HG03558 (cell line): Measurements from ENCODE around the gene MUC5B.
"Not testable (repeated sequence)": the region's sequence is repeated elsewhere in the genome, so short reads cannot be mapped to it uniquely, and the experiment has no call there.

ENCODE experiments used
- ATAC-seq: cut with Tn5 transposase; IDR thresholded peaks from one replicate; pipeline ENCODE4 v1.9.1; 2021; ENCODE audit warnings: moderate number of reproducible peaks; ENCODE audit not compliant: unreplicated experiment; ENCODE audit errors: extremely low read depth

MUC5B gene

DNA sequence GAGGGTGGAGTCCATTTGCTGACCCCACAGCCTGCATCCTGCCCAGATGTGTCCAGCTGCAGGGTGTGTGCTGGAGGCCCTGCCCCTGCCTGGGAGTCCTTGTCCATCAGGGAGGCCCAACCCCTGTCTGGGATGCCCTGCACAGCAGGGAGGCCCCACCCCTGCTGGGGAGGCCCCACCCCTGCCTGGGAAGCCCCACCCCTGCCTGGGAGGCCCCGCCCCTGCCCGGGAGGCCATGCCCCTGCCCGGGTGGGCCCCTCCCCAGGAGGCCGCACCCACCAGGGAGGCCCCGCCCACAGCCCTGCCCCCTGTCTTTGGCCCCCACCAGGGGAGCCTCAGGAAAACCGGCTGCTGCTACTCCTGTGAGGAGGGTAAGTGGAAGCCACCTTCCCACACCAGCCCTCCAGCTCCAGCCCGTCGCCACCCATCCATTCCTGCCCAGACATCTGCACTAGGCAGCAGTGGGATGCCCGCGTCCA is 37.2 kb downstream of the MUC5B start:
- no peak for ATAC-seq

DNA sequence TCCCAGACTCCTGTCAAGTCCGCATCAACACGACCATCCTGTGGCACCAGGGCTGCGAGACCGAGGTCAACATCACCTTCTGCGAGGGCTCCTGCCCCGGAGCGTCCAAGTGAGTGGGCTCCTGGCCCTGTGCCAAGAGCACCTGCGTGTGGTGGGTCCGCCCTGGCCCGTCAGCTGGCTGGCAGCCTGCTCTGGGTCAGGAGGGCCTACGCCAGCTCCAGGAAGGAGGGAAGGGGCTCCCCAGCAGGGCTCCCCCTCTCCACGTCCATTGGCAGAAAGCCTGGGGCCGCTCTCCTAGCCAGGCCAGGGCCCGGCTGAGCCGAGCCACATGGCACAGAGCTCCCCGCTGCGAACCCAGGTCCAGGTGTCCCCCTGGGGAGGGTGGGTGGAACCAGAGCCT is 37.8 kb downstream of the MUC5B start:
- no peak for ATAC-seq

DNA sequence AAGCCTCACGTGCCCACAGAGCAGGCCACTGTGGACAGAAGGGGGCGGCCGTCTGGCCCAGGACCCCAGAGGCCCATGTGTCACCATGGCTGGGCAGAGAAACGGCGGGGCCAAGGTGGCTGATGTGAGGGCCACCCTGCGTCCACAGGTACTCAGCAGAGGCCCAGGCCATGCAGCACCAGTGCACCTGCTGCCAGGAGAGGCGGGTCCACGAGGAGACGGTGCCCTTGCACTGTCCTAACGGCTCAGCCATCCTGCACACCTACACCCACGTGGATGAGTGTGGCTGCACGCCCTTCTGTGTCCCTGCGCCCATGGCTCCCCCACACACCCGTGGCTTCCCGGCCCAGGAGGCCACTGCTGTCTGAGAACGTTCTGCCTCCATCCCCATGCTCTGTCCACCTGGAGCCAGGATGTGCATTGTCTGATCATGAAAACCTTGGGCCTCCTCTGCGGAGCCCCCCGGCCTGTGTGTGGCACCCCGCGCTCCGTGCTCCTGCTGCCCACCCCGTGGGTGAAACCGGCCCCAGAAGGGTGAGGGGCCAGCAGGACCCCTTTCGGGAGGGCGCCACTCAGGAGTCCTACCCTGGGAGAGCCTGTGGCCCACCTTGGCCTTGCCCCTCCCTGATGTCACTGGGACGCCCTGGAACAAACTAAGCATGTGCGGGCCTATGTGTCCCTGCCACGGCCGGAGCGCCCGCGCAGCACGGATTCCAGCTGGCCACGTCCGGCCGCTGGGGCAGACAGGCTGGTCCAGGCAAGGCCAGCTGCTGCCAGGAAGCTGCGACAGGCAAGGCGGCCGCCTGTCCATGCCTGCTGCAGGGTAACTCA is 38.6 kb downstream of the MUC5B start:
- no peak for ATAC-seq

DNA sequence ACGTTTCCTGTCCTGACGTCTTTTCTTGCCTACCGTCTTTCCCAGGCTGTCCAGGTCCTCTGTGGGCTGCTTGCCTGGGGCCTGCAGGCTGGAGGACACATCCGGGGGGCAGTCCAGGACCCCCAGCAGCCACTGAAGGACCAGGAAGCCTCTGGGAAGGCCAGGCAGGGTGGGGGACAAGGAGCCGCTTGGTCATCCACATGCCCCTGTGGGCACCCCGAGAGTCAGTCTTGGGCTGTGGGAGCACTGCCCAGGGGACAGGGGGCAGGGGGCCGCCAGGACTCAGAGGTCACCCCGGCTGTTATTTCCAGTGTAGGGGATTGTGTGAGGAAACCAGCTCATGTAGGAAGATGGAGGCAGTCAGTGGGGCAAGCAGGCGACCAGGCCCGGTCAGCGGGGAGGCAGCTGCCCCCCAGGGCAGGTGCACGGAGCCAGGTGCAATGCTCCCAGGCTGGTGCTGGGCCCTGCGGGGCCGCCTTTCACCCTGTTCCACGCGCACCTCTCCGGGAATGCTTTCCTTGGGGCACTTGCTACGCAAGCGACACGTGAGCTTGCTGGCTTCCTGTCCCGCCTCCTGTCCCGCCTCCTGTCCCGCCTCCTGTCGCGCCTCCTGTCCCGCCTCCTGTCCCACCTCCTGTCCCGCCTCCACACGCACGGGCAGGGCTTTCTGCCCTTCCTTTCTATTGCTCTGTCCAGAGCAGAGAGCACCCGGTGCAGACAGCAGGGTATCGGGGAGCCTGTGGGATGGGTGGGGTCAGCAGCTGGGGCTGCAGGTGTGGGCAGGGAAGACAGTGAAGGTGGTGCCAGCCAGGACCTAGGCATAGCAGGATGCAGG is 39.5 kb downstream of the MUC5B start:
- ATAC-seq: no peak

DNA sequence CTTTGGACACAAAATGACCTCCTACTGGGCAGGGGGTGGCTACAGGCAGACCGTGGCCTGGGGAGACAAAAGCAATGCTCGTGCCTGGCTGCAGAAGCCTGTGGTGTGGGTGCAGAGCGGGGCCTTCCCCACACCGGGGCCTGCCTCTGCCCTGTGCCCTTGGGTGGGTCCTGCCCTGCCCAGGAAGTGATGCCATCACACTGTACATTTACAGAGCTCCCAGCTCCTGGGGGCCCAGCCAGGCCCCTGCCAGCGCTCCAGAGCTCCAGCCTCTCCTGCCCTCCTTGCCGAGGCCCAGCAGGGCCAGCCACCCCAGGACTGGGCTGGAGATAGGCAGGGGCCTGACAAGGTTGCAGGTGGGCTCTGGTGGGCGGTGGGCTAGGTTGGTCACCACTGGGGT is 40.1 kb downstream of the MUC5B start:
- ATAC-seq: no peak

DNA sequence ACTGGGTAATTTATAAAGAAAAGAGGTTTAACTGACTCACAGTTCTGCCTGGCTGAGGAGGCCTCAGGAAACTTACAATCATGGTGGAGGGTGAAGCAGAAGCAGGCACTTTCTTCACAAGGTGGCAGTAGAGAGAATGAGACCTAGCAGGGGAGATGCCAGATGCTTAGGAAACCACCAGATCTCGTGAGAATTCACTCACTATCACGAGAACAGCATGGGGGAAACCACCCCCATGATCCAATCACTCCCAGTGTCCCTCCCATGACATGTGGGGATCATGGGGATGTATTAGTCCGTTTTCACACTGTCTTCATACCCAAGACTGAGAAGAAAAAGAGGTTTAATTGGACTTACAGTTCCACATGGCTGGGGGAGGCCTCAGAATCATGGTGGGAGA is 41.6 kb downstream of the MUC5B start:
- not testable (repeated sequence) for ATAC-seq

DNA sequence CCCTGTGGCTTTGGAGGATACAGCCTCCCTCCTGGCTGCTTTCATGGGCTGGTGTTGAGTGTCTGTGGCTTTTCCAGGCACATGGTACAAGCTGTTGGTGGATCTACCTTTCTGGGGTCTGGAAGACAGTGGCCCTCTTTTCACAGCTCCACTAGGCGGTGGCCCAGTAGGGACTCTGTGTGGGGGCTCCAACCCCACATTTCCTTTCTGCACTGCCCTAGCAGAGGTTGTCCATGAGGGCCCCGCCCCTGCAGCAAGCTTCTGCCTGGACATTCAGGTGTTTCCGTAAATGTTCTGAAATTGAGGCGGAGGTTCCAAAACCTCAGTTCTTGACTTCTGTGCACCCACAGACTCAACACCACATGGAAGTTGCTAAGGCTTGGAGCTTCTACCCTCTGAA is 42.6 kb downstream of the MUC5B start:
- ATAC-seq: not testable (repeated sequence)

DNA sequence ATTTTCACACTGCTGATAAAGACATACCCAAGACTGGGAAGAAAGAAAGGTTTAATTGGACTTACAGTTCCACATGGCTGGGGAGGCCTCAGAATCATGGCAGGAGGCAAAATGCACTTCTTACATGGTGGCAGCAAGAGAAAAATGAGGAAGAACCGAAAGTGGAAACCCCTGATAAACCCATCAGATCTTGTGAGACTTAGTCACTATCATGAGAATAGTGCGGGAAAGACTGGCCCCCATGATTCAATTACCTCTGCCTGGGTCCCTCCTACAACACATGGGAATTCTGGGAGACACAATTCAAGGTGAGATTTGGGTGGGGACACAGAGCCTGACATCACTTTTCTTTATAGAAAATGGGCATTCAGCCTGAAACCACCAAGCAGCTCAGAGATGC is 44.1 kb downstream of the MUC5B start:
- ATAC-seq: not testable (repeated sequence)

DNA sequence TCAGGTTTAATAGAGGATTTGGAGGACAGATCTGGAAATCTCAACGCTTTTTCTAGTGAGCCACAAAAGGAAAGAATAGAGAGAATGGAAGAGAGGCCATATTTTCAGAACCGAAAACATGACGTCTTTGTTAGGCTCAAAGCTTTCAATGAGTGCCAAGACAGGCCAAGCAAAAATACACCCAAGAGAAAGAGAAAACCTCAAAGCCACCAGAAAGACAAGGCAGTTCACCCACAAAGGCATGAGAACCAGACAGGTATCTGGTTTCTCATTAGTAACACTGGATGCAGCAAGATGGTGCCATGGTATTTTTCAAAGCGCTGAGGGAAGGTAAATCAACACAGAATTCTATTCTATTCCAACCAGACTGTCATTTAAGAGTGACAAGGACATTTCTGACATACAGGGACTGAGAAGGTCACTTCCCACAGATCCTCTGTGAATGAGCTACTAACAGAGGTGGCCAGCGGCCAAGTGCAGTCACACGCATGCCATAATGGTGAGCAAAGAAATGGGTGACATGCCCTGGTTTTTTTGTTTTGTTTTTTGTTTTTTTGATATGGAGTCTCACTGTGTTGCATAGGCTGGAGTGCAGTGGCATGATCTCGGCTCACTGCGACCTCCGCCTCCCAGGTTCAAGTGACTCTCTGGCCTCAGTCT is 44.7 kb downstream of the MUC5B start:
- ATAC-seq: no peak

DNA sequence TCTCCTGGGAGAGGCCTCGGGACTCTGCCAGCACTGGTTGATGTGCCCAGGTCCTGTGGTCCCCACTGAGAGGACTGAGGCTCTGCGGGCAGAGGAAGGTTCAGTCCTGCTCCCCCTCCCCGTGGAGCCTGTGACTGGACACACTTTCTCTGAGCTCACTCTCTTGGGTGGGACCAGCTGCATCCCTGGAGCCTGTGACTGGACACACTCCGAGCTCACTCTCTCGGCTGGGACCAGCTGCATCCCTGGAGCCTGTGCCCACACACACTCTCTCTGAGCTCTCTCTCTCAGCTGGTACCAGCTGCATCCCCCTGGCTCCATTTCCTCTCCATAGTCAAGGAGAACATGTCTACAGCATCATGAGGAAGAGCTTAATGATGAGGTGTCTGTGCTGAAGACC is 47.1 kb downstream of the MUC5B start:
- ATAC-seq: no peak

DNA sequence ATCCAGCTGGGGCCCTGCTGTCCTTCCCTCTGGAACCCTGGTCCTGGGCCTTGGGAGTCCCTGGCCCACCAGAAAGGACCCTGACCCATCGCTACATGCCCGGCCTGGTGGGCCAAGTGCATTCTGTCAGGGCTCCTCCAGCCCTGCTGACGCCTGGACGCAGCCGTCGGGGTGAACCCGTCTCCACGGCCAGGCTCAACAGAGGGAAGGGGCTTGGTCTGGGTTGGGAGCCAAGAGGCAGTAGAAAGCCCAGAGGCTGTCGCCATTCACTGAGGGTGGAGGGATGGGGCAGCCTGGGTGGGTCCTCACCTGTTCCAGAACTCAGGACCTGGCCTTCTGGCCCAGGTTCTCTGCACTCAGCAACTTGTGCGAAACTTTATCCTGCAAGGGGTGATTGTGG is 47.6 kb downstream of the MUC5B start:
- no peak for ATAC-seq

DNA sequence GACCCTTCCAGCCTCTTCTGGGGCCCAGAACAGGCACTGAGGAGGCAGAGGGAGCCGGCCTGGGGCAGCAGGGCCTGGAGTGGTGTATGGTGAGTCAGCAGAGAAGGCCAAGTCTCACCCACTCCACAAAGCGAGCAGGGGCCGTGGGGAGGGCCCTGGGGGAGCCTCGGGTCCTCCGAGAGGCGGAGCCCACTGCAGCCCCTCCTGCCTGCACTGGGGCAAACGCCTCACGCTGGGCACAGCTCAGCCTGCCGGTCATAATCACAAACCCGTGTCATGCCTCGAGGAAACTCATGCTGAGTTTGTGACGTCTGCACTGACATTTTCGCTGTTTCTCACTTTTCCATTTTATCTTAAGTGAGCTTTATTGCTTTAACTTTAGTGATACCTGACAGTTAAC is 48.1 kb downstream of the MUC5B start:
- no peak for ATAC-seq

DNA sequence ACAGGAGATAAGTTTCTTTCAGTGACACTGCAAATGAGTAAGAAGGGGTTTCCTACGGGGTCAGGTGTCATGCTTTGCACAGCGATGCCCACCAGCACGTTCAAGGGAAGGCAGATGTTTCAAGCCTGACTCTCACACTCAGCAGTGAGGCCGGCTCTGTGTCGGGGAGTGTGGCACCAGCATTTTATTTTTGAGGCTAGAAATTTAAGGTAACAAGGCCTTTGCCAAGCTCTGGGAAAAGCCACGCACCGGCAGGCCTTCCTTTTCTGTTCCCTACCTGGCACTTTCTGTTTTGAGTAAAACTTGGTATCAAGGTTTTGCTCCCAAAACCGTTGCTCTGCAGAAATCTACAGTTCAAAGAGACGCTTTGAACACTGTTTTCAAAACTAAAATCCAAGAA is 48.5 kb downstream of the MUC5B start:
- ATAC-seq: no peak

DNA sequence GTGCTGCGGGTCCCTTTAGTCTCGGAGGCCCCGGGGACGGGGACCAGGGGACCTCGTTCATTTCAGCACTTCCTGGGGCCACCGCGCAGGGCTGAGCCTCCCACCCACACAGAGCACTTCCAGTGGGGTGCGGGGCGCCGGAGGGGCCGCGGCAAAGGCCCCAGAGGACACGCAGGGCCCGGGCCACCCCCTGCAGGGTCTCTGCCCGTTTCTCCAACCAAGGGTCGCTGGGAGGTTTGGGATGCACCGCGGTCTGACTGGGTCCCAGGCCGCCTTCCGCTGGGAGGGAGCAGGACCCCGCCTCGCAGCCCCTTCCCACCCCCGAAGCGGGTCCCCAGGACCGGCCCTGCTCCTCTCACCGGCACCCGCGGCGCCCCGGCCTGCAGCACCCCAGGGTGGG is 49.1 kb downstream of the MUC5B start:
- ATAC-seq: no peak

DNA sequence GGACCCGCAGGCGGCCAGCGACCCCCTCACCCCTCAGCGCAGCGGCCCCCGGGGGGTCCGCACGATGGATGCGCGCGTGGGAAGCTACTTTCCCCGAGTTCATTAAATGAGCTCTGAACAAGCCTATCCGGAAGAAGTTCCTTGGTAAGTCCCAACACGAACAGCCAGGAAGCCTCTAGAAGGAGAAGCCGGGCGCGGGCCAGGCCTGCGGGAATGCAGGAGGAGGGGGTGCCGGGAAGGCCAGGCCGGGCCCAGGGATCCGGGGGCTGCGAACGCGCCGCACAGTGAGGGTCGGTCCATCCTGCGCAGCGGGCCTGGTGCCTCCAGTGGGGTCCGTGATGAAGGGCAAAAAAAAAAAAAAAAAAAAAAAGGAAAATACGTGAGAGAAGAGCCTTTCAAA is 49.7 kb downstream of the MUC5B start:
- ATAC-seq: no peak

DNA sequence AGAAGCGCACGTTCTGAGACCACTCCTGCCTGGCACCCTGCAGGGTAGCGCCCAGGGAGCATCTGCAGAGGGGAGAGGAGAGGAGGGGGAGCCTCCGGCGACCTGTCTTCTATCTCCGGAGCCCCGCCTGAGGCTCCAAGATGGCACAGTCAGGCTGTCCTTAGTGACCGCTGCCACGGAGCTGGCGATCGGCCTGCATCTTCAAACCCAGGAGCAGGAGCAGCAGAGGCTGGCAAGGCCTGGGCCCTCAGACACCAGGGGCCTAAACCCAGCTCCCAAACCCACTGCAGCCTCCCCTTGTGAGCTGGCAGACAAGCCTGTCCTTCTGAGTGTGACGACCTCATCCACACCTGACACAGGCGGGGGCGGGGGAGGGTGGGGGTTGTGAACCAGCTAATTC is 51.6 kb downstream of the MUC5B start:
- ATAC-seq: no peak

DNA sequence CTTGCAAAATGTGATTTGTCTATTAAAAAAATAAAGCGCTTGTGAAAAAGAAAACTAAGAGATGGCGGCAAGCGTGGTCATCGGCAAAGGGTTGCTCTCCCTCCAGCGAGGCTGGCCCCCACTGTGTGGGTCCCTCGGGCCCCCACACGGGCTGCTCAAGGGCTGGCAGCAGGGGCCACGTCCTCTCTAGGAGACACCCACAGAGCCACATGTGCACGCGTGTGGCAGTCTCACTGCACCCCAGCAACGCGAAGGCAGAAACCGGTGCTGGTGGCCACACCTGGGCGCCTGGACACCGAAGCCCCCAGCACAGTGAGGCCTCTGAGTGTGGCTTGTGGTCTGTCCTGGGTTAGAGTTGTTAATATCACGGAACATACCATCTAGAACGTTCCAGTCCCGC is 52.2 kb downstream of the MUC5B start:
- no peak for ATAC-seq

DNA sequence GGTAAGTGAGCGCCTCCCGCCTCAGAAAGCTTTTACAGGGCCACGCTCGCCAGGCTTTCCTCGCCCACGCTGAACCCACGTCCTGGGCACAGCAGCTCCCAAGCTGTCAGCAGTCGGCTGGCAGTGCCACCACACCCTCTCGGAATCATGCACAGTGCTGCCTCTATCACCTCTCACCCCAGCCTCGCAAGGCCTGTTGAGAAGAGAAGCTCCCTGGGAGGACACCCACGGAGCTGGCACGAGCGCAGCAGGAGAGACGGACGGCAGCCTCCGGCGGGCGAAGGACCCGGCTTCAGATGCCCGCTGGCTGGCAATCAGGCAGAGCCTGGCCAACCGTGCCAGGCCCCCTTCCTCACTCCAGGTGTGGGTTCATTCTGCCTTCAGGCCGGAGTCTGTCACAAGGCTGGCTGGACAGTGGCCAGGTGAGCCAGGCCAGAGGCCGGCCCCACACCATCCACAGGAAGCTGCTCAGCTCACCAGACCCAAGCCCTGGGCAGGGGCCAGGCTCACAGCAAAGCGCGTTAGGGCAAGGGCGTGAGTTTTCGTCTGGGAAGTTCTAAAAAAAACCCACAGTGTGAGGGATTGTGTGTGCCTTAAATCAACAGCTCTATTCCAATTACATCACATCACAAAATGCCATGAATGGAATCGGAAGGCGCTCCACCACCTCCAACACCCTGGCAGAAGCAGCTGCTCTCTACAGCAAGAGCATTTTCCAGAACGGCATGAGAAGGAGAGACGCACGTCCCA is 53.4 kb downstream of the MUC5B start:
- no peak for ATAC-seq

DNA sequence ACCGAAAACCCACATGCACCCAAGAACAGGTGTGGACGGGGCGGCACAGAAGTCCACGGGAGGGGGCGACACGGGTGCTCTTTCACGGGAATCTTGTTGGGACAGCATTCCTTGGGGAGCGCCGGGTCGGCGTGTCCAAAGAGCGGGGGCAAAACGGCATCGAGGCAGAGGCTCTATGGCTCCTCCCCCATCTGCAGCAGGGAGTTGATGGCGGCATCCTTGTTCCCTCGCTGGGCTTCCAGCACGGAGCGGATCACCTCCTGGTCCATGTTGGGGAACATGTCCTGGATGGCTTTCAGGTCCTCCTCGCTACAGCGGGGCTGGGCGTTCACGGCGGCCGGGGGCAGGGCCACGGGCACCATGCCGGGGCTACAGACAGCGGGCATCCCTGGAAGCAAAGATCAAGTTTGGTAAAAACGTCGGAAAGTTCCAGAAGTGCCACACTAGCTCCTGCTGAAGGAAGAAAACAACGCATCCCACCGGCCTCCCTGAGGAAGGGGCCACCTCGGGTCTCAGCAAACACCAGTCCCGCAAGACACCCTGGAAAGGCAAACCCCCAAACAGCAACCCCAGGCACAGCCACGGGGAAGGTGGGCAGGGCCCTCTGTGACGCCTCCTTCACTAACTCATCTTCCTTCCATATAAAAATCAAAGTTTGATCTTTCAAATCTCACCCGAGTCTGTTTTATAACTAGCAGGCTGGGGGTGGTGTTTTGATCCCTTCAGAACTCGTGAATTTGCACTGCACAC is 54.2 kb downstream of the MUC5B start:
- no peak for ATAC-seq
